Measurements from ENCODE around the gene CEP350. TPM values are rescaled to one million over a fixed set of nuclear protein-coding genes. Genes with fewer than 3 reads are reported as not detected.

CEP350 gene
- total RNA-seq, 2 donors from 2014 or later = 51.1 to 73.8 TPM

DNA sequence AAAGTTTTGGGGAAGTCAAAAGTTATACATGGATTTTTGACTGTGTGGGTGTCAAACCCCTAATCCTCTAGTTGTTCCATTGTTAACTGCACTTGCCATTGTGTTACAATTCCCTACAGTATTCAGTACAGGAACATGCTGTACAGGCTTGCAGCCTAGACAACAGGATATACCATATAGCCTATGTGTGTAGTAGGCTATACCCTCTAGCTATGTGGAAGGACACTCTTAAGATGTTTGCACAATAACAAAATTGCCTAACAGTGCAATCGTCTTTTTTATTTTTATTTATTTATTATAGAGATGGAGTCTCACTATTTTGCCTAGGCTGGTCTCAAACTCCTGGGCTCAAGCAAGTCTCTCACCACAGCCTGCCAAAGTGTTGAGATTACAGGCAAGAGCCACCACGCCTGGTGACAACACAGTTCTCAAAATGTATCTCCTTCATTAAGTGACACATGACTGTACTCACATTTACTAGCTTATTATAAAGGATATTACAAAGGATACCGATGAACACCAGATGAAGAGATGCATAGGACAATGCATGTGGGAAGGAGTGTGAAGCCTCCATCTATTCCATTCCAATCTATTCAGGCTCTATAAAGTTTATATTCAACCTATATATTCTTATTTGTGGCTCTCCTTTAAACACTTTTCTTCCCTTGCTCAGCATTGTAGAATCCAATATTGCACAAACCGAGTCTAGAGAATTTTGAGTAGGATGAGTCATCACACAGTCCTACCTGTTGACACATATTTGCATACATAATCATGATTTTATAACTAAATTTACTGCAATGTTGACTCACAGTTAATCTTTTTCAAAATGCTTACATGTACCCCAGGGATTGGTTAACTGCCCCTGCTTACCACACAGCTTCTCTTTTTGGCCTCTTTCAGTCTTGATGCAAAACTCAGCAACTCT, 28.4 kb upstream of the CEP350 start:
- Histone ChIP-seq H3K27me3 (replicated peaks; ENCODE audit: insufficient read depth) (no peaks in the 10 kb centered on the region), H3K4me3 (no peak overlapping the region), H3K36me3 (peaks cover 3% of the 10 kb centered on the region), H3K4me1 (ENCODE audit: control insufficient read depth in 1 of 2, low read depth in 2 of 2) (peaks cover 8 to 18% of the 10 kb centered on the region in 2 donors), H3K27ac (no peak overlapping the region), H3K9me3 (no peaks in the 10 kb centered on the region)
- ATAC-seq (ENCODE audit: insufficient number of reproducible peaks, low FRiP score, low read depth) = no peak
- DNase-seq (ENCODE audit: low spot score) = no peak
- TF ChIP-seq, protein P1, sequence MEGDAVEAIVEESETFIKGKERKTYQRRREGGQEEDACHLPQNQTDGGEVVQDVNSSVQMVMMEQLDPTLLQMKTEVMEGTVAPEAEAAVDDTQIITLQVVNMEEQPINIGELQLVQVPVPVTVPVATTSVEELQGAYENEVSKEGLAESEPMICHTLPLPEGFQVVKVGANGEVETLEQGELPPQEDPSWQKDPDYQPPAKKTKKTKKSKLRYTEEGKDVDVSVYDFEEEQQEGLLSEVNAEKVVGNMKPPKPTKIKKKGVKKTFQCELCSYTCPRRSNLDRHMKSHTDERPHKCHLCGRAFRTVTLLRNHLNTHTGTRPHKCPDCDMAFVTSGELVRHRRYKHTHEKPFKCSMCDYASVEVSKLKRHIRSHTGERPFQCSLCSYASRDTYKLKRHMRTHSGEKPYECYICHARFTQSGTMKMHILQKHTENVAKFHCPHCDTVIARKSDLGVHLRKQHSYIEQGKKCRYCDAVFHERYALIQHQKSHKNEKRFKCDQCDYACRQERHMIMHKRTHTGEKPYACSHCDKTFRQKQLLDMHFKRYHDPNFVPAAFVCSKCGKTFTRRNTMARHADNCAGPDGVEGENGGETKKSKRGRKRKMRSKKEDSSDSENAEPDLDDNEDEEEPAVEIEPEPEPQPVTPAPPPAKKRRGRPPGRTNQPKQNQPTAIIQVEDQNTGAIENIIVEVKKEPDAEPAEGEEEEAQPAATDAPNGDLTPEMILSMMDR (IDR thresholded peaks at IDR 0.05) = no peak

DNA sequence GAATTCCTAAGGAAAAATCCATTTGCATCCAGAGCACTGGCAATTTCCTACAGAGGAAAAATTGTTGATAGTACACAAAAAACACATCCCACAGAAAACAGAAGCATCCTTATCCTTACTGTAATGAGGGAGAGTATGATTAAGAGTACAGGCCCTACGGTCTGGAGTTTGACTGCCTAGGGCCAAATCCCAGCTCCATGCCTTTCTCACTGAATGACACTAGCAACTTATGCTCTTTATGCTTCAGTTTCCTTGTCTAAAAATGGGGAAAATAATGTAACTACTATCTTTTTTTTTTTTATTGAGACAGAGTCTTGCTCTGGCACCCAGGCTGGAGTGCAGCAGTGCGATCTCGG, 27.8 kb upstream of the CEP350 start:
- DNase-seq (ENCODE audit: low spot score) (no peak), ATAC-seq (ENCODE audit: insufficient number of reproducible peaks, low FRiP score, low read depth) (no peak)
- no peaks in the 10 kb centered on the region for H3K9me3 ChIP-seq
- TF ChIP-seq, protein P1 (IDR thresholded peaks at IDR 0.05) = no peak
- H3K4me3 ChIP-seq = no peak overlapping the region
- H3K27ac ChIP-seq = no peak overlapping the region
- H3K4me1 ChIP-seq (ENCODE audit: control insufficient read depth in 1 of 2, low read depth in 2 of 2) = peaks cover 13 to 25% of the 10 kb centered on the region in 2 donors
- no peaks in the 10 kb centered on the region for H3K36me3 ChIP-seq
- H3K27me3 ChIP-seq (replicated peaks; ENCODE audit: insufficient read depth) = no peaks in the 10 kb centered on the region

DNA sequence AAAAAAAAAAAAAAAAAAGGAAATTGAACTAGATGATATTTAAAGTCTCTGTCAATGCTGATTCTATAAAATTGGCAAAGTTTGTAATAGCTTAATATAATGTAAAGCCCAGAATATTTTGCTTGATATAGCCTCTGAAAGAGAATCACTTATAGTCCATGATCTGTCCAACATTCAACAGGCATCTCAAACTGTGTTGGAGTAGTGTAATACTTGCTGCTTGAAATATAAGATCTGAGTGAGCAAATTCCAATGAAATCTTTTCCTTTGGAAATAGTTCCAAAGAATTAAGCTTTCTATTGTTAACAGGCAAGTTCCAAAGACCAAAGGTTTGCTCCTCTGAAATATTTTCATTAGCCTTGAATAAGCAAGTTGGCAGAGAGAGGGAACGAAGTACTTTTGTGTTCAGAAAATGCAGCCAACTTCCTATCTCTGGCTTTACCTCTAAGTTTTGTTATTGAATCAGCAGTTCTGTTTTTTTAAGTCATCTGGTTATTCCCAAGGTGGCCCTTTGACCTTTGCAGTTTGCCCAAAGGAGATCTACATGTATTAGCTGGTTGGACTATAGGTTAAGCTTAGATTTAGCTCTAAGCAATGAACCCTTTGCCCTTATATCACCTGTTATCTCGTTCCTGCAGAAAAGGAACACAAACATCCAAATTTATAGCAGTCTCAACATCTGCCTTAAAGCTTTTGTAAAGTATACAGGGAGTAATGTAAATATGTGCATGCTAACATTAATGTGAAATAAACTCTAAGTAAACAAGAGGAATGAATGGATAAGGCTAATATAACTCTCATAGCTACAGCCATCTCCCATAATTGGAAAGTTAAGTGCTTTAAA, 24.4 kb upstream of the CEP350 start:
- H3K36me3 ChIP-seq = no peaks in the 10 kb centered on the region
- ATAC-seq (ENCODE audit: insufficient number of reproducible peaks, low FRiP score, low read depth) (no peak), DNase-seq (ENCODE audit: low spot score) (no peak)
- H3K27ac ChIP-seq = no peak overlapping the region
- TF ChIP-seq, protein P1 (IDR thresholded peaks at IDR 0.05) = no peak
- no peak overlapping the region for H3K4me3 ChIP-seq
- H3K9me3 ChIP-seq = no peaks in the 10 kb centered on the region
- H3K27me3 ChIP-seq (replicated peaks; ENCODE audit: insufficient read depth) = no peaks in the 10 kb centered on the region
- peaks cover 13 to 28% of the 10 kb centered on the region in 2 donors for H3K4me1 ChIP-seq (ENCODE audit: control insufficient read depth in 1 of 2, low read depth in 2 of 2)

DNA sequence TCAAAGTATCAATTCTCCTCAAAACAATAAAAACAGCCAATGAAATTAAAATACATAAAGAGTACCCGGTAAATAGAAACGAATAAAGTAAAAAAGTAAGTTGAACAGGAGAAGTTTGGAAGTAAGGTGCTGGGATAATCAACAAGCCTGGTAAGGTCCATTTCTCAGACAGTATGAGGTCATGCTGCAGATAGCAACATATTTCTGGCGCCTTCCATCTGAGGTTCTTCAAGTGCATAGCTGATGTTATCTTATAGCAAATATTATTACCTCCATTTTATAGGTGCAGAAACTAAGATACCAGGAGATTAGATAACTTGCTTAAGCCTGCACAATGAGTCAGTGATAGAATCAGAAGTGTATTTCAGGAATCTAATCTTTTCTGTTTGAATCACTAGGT, 23.7 kb upstream of the CEP350 start:
- no peaks in the 10 kb centered on the region for H3K9me3 ChIP-seq
- H3K36me3 ChIP-seq = no peaks in the 10 kb centered on the region
- H3K27ac ChIP-seq = no peak overlapping the region
- TF ChIP-seq, protein P1 (IDR thresholded peaks at IDR 0.05) = no peak
- H3K4me3 ChIP-seq = no peak overlapping the region
- H3K4me1 ChIP-seq (ENCODE audit: control insufficient read depth in 1 of 2, low read depth in 2 of 2) = peaks cover 13 to 28% of the 10 kb centered on the region in 2 donors
- H3K27me3 ChIP-seq (replicated peaks; ENCODE audit: insufficient read depth) = no peaks in the 10 kb centered on the region
- ATAC-seq (ENCODE audit: insufficient number of reproducible peaks, low FRiP score, low read depth) (no peak), DNase-seq (ENCODE audit: low spot score) (no peak)

DNA sequence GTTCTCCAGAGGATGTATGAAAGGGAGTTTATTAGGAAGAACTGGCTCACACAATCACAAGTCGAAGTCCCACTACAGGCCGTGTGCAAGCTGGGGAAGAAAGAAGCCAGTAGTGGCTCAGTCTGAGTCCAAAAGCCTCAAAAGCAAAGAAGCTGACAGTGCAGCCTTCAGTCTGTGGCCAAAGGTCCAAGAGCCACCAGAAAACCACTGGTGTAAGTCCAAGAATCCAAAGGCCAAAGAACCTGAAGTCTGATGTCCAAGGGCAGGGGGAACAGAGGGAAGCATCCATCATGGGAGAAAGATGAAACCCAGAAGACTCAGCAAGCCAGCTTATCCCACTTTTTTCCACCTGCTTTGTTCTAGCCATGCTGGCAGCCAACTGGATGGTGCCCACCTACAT, 21.4 kb upstream of the CEP350 start:
- ATAC-seq (ENCODE audit: insufficient number of reproducible peaks, low FRiP score, low read depth) (no peak), DNase-seq (ENCODE audit: low spot score) (no peak)
- Histone ChIP-seq H3K27ac (no peak overlapping the region), H3K4me3 (no peak overlapping the region), H3K27me3 (replicated peaks; ENCODE audit: insufficient read depth) (no peaks in the 10 kb centered on the region), H3K36me3 (no peaks in the 10 kb centered on the region), H3K9me3 (no peaks in the 10 kb centered on the region), H3K4me1 (ENCODE audit: control insufficient read depth in 1 of 2, low read depth in 2 of 2) (peaks cover 13 to 28% of the 10 kb centered on the region in 2 donors)
- TF ChIP-seq, protein P1 (IDR thresholded peaks at IDR 0.05) = no peak

All from thoracic aorta (tissue), 2 donors.